Uterus (tissue), 4 donors: ENCODE data around the gene AKAP12. TPM values are rescaled to one million over a fixed set of nuclear protein-coding genes. Genes with fewer than 3 reads are reported as not detected.

Source experiments
- DNase-seq, 2 donors: peaks; one replicate each; pipeline ENCODE4 v3.0.0-alpha.2; 2019 to 2020
- H3K27ac ChIP-seq, 2 donors: fragments of 200-600 bp; sonication (generic); 1 replicate in 1 of 2; 2 replicates in 1 of 2; pipeline ENCODE4 v1.5.1; 2016 to 2018
- H3K27me3 ChIP-seq, 2 donors: fragments of 200-600 bp; sonication (generic); one replicate each; pipeline ENCODE4 v1.5.1; 2018 to 2019; ENCODE audit warnings: control low read depth in 1 of 2
- H3K36me3 ChIP-seq, 2 donors: fragments of 200-600 bp; sonication (generic); one replicate each; pipeline ENCODE4 v1.5.1; 2019; ENCODE audit warnings: control low read depth in 1 of 2
- H3K4me1 ChIP-seq, 2 donors: fragments of 200-600 bp; sonication (generic); one replicate each; pipeline ENCODE4 v1.5.1; 2018 to 2019; ENCODE audit warnings: control low read depth in 1 of 2
- H3K4me3 ChIP-seq, 2 donors: fragments of 200-600 bp; sonication (generic); 1 replicate in 1 of 2; 2 replicates in 1 of 2; pipeline ENCODE4 v1.5.1; 2018 to 2019; ENCODE audit warnings: mild to moderate bottlenecking in 1 of 2
- H3K9me3 ChIP-seq, 2 donors: fragments of 200-600 bp; sonication (generic); one replicate each; pipeline ENCODE4 v1.5.1; 2019; ENCODE audit warnings: control low read depth in 1 of 2
- CTCF ChIP-seq, 4 experiments: fragments of 200-600 bp in 2 of 4; fragments of 450-650 bp in 2 of 4; sonication (generic) in 2 of 4; IDR thresholded peaks; one replicate each; pipeline ENCODE4 v1.5.1; 2016 to 2019; ENCODE audit warnings: antibody characterized with exemption in 4 of 4, mild to moderate bottlenecking in 2 of 4, moderate library complexity in 1 of 4
- POLR2A ChIP-seq, 2 donors: fragments of 450-650 bp; IDR thresholded peaks; one replicate each; pipeline ENCODE4 v1.6.1; 2016; ENCODE audit warnings: antibody characterized with exemption in 2 of 2, mild to moderate bottlenecking in 1 of 2, moderate library complexity in 1 of 2
- intact Hi-C: fragments of 100-400 bp; cut with DNase I; formaldehyde crosslinking; loops from one replicate; pipeline ENCODE4 v1.15.1; 2023; ENCODE audit warnings: low total_unique reads
- total RNA-seq, 4 donors: library from RNA; depleted of rRNA in 3 of 4; stranded (reverse); fragments of >200 nt in 3 of 4; gene quantifications; one replicate each; pipeline versions ENCODE4 v1.1.0 to v1.2.4, GENCODE V29; 2014 to 2023
- donor health status: DM: yes; HTN: yes; CAD: no.

Gene AKAP12
- 100 to 1,000 TPM in 1 of 4 donors, 10 to 100 TPM in 3; 47.6 to 218 (median 70.2) TPM for total RNA-seq

GRCh38 chr6:151239603-151240035 lies at the start of gene AKAP12:
Gene AKAP12 (plus strand): TSS chr6:151239967. CDS start chr6:151240563, 596 bp downstream.
- Histone ChIP-seq H3K27ac (peak within 1 kb of the TSS; percentile 94 to 95), H3K4me3 (peak within 1 kb of the TSS; percentile 76 to 90), H3K36me3 (no peaks in the 10 kb centered on the region), H3K4me1 (no peaks in the 10 kb centered on the region), H3K27me3 (no peaks in the 10 kb centered on the region), H3K9me3 (no peaks in the 10 kb centered on the region)
- intact Hi-C loops, result loop anchor here (10.0 kb wide), 1 partner anchor 85 kb away; no protein-coding TSS in a partner anchor
- peak; percentile 68 to 73 for DNase-seq
- TF ChIP-seq CTCF (IDR thresholded peaks at IDR 0.05), result no peak
- peak in 1 of 2 donors; percentile 10 for TF ChIP-seq POLR2A (IDR thresholded peaks at IDR 0.05)

- Histone ChIP-seq H3K4me1 (no peaks in the 10 kb centered on the region), H3K4me3 (no peak overlapping the region), H3K27ac (no peak overlapping the region), H3K9me3 (no peaks in the 10 kb centered on the region), H3K36me3 (no peaks in the 10 kb centered on the region), H3K27me3 (no peaks in the 10 kb centered on the region)
- DNase-seq, result no peak
- intact Hi-C loops, result no loop called here
- TF ChIP-seq POLR2A (IDR thresholded peaks at IDR 0.05) (no peak), CTCF (IDR thresholded peaks at IDR 0.05) (no peak)
Measured at GRCh38 chr6:151191527-151191926, 48.2 kb upstream of the AKAP12 start.

- DNase-seq, result peak; percentile 77 to 85
- H3K4me3 ChIP-seq, result no peak overlapping the region
- no peak for TF ChIP-seq CTCF (IDR thresholded peaks at IDR 0.05)
- TF ChIP-seq POLR2A (IDR thresholded peaks at IDR 0.05), result no peak
- no peaks in the 10 kb centered on the region for H3K4me1 ChIP-seq
- no peaks in the 10 kb centered on the region for H3K36me3 ChIP-seq
- H3K27ac ChIP-seq, result peak overlapping the region; percentile 44 to 59
- intact Hi-C loops, result no loop called here
- no peaks in the 10 kb centered on the region for H3K9me3 ChIP-seq
- no peaks in the 10 kb centered on the region for H3K27me3 ChIP-seq
Measured at GRCh38 chr6:151196555-151196954, 43.2 kb upstream of the AKAP12 start.

- intact Hi-C loops, result no loop called here
- TF ChIP-seq CTCF (IDR thresholded peaks at IDR 0.05), result no peak
- TF ChIP-seq POLR2A (IDR thresholded peaks at IDR 0.05), result no peak
- H3K9me3 ChIP-seq, result no peaks in the 10 kb centered on the region
- H3K27me3 ChIP-seq, result no peaks in the 10 kb centered on the region
- no peak overlapping the region for H3K4me3 ChIP-seq
- DNase-seq, result no peak
- H3K4me1 ChIP-seq, result no peaks in the 10 kb centered on the region
- H3K36me3 ChIP-seq, result no peaks in the 10 kb centered on the region
- no peak overlapping the region for H3K27ac ChIP-seq
Measured at GRCh38 chr6:151197556-151197955, 42.2 kb upstream of the AKAP12 start.

GRCh38 chr6:151199991-151200390 lies 39.8 kb upstream of the AKAP12 start:
- no peaks in the 10 kb centered on the region for H3K9me3 ChIP-seq
- no peaks in the 10 kb centered on the region for H3K36me3 ChIP-seq
- DNase-seq, result no peak
- TF ChIP-seq POLR2A (IDR thresholded peaks at IDR 0.05) (no peak), CTCF (IDR thresholded peaks at IDR 0.05) (no peak)
- intact Hi-C loops, result no loop called here
- H3K4me3 ChIP-seq, result no peak overlapping the region
- no peaks in the 10 kb centered on the region for H3K4me1 ChIP-seq
- H3K27me3 ChIP-seq, result no peaks in the 10 kb centered on the region
- no peak overlapping the region for H3K27ac ChIP-seq
